PC-9 (cell line): ENCODE results near the gene PITPNM1. TPM values are rescaled to one million over a fixed set of nuclear protein-coding genes. Genes with fewer than 3 reads are reported as not detected.

ENCODE experiments used
- BruUV-seq: library from RNA; stranded (reverse); fragments of 400-500 nt; replicated peaks from 2 replicates; lab custom pipeline; 2021; lab: Mats Ljungman, UMichigan
- CTCF ChIA-PET: fragments of 300-600 bp; sonication (Branson Sonifier 250); formaldehyde crosslinking; loops from one replicate; lab custom pipeline; 2022; ENCODE audit warnings: antibody characterized with exemption; lab: Charles Lee
- POLR2A ChIA-PET: fragments of 300-600 bp; sonication (Branson Sonifier 250); formaldehyde crosslinking; loops from one replicate; lab custom pipeline; 2022; ENCODE audit warnings: antibody characterized with exemption; ENCODE audit not compliant: unreplicated experiment; lab: Charles Lee
- DNase-seq, 2 experiments: peaks; one replicate each; pipeline versions ENCODE4 v3.0.0 to v3.0.0-alpha.2; 2015 to 2022; ENCODE audit warnings: mixed read lengths in 1 of 2
- H2AFZ ChIP-seq: fragments of 200-600 bp; sonication (generic); 2 replicates; pipeline ENCODE4 v1.8.1; 2017; ENCODE audit warnings: antibody characterized with exemption
- H3F3A ChIP-seq: fragments of 200-600 bp; sonication (generic); 2 replicates; pipeline ENCODE4 v1.8.1; 2017; ENCODE audit warnings: antibody characterized with exemption, mild to moderate bottlenecking, low read depth; ENCODE audit not compliant: insufficient read depth
- H3K27ac ChIP-seq: fragments of 200-600 bp; sonication (generic); 2 replicates; pipeline ENCODE4 v1.6.1; 2016; ENCODE audit warnings: mixed run types
- H3K27me3 ChIP-seq: fragments of 200-600 bp; sonication (generic); 2 replicates; pipeline ENCODE4 v1.6.1; 2016; ENCODE audit warnings: low read depth, mixed run types; ENCODE audit not compliant: insufficient read depth
- H3K36me3 ChIP-seq: fragments of 200-600 bp; sonication (generic); 2 replicates; pipeline ENCODE4 v1.6.1; 2016; ENCODE audit warnings: low read depth, mixed run types
- H3K4me1 ChIP-seq: fragments of 200-600 bp; sonication (generic); replicated peaks from 2 replicates; pipeline ENCODE4 v1.6.1; 2016; ENCODE audit warnings: mixed run types; ENCODE audit not compliant: insufficient read depth
- H3K4me2 ChIP-seq: fragments of 200-600 bp; sonication (generic); 2 replicates; pipeline ENCODE4 v1.6.1; 2017; ENCODE audit warnings: mixed run types
- H3K4me3 ChIP-seq: fragments of 200-600 bp; sonication (generic); 2 replicates; pipeline ENCODE4 v1.6.1; 2016; ENCODE audit warnings: mixed run types
- H3K79me2 ChIP-seq: fragments of 200-600 bp; sonication (generic); 2 replicates; pipeline ENCODE4 v1.6.1; 2017; ENCODE audit warnings: low read depth, mixed run types
- H3K9me2 ChIP-seq: fragments of 200-600 bp; sonication (generic); 2 replicates; pipeline ENCODE4 v1.8.1; 2017; ENCODE audit warnings: mild to moderate bottlenecking; ENCODE audit not compliant: insufficient read depth
- H3K9me3 ChIP-seq: fragments of 200-600 bp; sonication (generic); 2 replicates; pipeline ENCODE4 v1.8.1; 2016; ENCODE audit warnings: low read depth; ENCODE audit not compliant: insufficient read depth
- H4K20me1 ChIP-seq: fragments of 200-600 bp; sonication (generic); 2 replicates; pipeline ENCODE4 v1.8.1; 2017; ENCODE audit not compliant: insufficient read depth
- EZH2 ChIP-seq: fragments of 200-600 bp; sonication (generic); IDR thresholded peaks from 2 replicates; pipeline ENCODE4 v1.8.0; 2017; ENCODE audit warnings: antibody characterized with exemption, low read depth
- intact Hi-C: fragments of 100-400 bp; cut with micrococcal nuclease; formaldehyde crosslinking; loops from one replicate; pipeline ENCODE4 v1.10.0; 2022; ENCODE audit not compliant: unreplicated experiment
- total RNA-seq: library from RNA; stranded (reverse); gene quantifications from 2 replicates; pipeline ENCODE4 v1.2.3, GENCODE V29; 2021
- TF ChIP-seq, protein P1 (sequence below): fragments of 200-600 bp; sonication (generic); conservative IDR thresholded peaks from 2 replicates; pipeline ENCODE4 v1.6.1; 2017; ENCODE audit warnings: mixed run types, antibody characterized with exemption, mild to moderate bottlenecking, moderate library complexity

PITPNM1 gene
- total RNA-seq, 1 experiment from 2014 or later, result 84.0 TPM

DNA sequence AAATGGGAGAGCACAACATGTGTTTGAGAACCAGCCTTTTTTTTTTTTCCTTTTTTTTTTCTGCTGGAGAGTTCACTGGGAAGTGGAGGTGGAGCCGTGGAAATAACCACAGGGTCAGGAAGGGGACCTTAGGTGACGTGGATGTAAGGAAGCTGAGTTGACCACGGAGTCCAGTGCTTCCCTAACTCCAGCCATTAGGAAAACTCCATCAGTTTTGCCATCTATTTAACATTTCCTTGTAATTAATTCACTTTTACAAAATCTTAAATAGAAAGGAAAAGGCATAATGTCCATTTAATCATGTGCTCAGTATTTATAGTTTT lies 4.8 kb upstream of the PITPNM1 start:
- intact Hi-C loops, result no loop called here
- BruUV-seq, result no TSS peak
- Histone ChIP-seq H3K27me3 (peaks cover 4% of the 10 kb centered on the region; the same call in 1 of the 2 replicates), H3K4me3 (no peak overlapping the region), H3K36me3 (no peaks in the 10 kb centered on the region), H3K27ac (no peak overlapping the region), H3K9me3 (no peaks in the 10 kb centered on the region), H2AFZ (no peak overlapping the region), H3K79me2 (peaks cover 14% of the 10 kb centered on the region), H3K9me2 (no peaks in the 10 kb centered on the region), H3K4me1 (peaks cover 24% of the 10 kb centered on the region), H3K4me2 (no peak overlapping the region), H3F3A (peaks cover 26% of the 10 kb centered on the region), H4K20me1 (peaks cover 3% of the 10 kb centered on the region; the same call in 1 of the 2 replicates)
- ChIA-PET CTCF (no interaction called here), POLR2A (no interaction called here)
- DNase-seq, result no peak
- TF ChIP-seq, protein P1, sequence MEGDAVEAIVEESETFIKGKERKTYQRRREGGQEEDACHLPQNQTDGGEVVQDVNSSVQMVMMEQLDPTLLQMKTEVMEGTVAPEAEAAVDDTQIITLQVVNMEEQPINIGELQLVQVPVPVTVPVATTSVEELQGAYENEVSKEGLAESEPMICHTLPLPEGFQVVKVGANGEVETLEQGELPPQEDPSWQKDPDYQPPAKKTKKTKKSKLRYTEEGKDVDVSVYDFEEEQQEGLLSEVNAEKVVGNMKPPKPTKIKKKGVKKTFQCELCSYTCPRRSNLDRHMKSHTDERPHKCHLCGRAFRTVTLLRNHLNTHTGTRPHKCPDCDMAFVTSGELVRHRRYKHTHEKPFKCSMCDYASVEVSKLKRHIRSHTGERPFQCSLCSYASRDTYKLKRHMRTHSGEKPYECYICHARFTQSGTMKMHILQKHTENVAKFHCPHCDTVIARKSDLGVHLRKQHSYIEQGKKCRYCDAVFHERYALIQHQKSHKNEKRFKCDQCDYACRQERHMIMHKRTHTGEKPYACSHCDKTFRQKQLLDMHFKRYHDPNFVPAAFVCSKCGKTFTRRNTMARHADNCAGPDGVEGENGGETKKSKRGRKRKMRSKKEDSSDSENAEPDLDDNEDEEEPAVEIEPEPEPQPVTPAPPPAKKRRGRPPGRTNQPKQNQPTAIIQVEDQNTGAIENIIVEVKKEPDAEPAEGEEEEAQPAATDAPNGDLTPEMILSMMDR, result no peak
- no peak for TF ChIP-seq EZH2

GRCh38 chr11:67508486-67509121 lies 3.4 kb upstream of the PITPNM1 start:
- Histone ChIP-seq H3K36me3 (no peaks in the 10 kb centered on the region), H3K9me2 (no peaks in the 10 kb centered on the region), H3K27me3 (peaks cover 4% of the 10 kb centered on the region; the same call in 1 of the 2 replicates), H3K27ac (peak overlapping the region; percentile 79), H3K79me2 (peaks cover 18% of the 10 kb centered on the region), H3F3A (peaks cover 32% of the 10 kb centered on the region), H3K4me2 (peak overlapping the region; percentile 81), H3K4me1 (peaks cover 27% of the 10 kb centered on the region), H3K4me3 (peak overlapping the region; percentile 66), H3K9me3 (no peaks in the 10 kb centered on the region), H2AFZ (peak overlapping the region; percentile 95), H4K20me1 (peaks cover 3% of the 10 kb centered on the region; the same call in 1 of the 2 replicates)
- CTCF ChIA-PET, result interaction anchor here (0.6 kb wide), 1 partner anchor 139 kb away, joined by 3 read pairs; no protein-coding TSS in a partner anchor
- BruUV-seq, result TSS peak; percentile 46
- DNase-seq, result peak; percentile 88 to 98
- TF ChIP-seq, protein P1, result no peak
- TF ChIP-seq EZH2, result no peak
- intact Hi-C loops, result loop anchor here (2.0 to 5.0 kb wide), 5 partner anchors 64 to 454 kb away; partner anchors contain the start of genes CLCF1, CORO1B and GSTP1
- POLR2A ChIA-PET, result no interaction called here

DNA sequence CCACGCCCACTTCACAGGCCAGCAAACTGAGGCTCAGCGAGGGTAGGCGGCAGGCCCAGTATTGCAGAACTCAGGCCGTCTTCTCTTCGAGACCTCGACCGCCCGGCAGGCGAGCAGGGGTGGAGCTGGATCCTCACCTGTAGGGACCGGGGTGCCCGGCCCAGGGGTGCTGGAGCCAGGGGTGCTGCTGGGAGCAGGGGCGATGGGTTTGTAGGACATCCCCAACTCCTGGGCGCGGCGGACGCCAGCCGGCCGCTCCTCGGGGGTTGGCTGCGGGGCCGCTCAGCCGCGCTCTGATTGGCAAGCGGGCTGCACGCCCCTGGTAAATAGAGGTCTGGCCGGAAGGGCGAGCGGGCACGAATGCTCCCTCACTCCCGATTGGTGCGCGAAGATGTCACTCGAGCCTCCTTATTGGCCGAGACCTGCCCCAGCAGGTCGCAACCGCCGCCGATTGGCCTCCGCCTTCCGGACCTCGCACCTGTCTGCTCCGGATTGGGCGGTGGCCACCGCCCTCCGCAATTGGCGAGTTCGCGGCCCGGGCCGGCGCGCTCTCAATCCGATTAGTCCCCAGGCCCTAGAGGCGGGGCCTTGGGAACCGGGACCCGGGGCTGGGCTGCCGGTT lies 2.8 kb upstream of the PITPNM1 start, which contains the start of gene CDK2AP2:
TSS of gene CDK2AP2 (minus strand) at position 299 of the 622 bp plus-strand sequence. CDS start at position 219, 80 bp downstream.
- Histone ChIP-seq H4K20me1 (peaks cover 3% of the 10 kb centered on the region; the same call in 1 of the 2 replicates), H3K9me3 (no peaks in the 10 kb centered on the region), H3K36me3 (no peaks in the 10 kb centered on the region), H3K27ac (peak within 1 kb of the TSS; percentile 79), H3F3A (peaks cover 33% of the 10 kb centered on the region), H3K4me2 (peak within 1 kb of the TSS; percentile 97), H3K4me3 (peak within 1 kb of the TSS; percentile 66), H3K9me2 (no peaks in the 10 kb centered on the region), H2AFZ (peak within 1 kb of the TSS; percentile 95), H3K4me1 (peaks cover 33% of the 10 kb centered on the region), H3K27me3 (peaks cover 4% of the 10 kb centered on the region; the same call in 1 of the 2 replicates), H3K79me2 (peaks cover 25% of the 10 kb centered on the region)
- intact Hi-C loops, result loop anchor here (2.0 to 5.0 kb wide), 8 partner anchors 25 to 453 kb away; partner anchors contain the start of genes AIP, CLCF1, CORO1B and GSTP1
- peak; percentile 99 to 100 for DNase-seq
- no TSS peak for BruUV-seq
- no peak for TF ChIP-seq EZH2
- TF ChIP-seq, protein P1, result no peak
- ChIA-PET POLR2A (interaction anchor here (0.6 kb wide), 1 partner anchor 155 kb away, joined by 3 read pairs; no protein-coding TSS in a partner anchor), CTCF (interaction anchor here (0.6 kb wide), 1 partner anchor 140 kb away, joined by 3 read pairs; no protein-coding TSS in a partner anchor)
